Endothelial cell of umbilical vein (primary cell): ENCODE measurements around the gene SEC63. TPM values are rescaled to one million over a fixed set of nuclear protein-coding genes. Genes with fewer than 3 reads are reported as not detected.

ENCODE experiments used
- BruUV-seq: library from RNA; stranded (reverse); fragments of 400-500 nt; replicated peaks from 2 replicates; lab custom pipeline; 2021; lab: Mats Ljungman, UMichigan
- CTCF ChIA-PET: fragments of 300-600, 350-600 bp; sonication (Branson Sonifier 250); formaldehyde crosslinking; loops from one replicate; lab custom pipeline; 2021; ENCODE audit warnings: antibody characterized with exemption, inconsistent platforms; lab: Charles Lee
- POLR2A ChIA-PET: fragments of 300-600, 350-600 bp; sonication (Branson Sonifier 250); formaldehyde crosslinking; loops from one replicate; lab custom pipeline; 2021; ENCODE audit warnings: antibody characterized with exemption, inconsistent platforms; lab: Charles Lee
- DNase-seq: peaks from one replicate; pipeline ENCODE4 v3.0.0-alpha.2; 2011; ENCODE audit warnings: low read depth, low spot score
- FAIRE-seq: peaks from 2 replicates; lab custom pipeline; 2011; peaks lifted over from hg19 to GRCh38; lab: Jason Lieb, UNC
- H2AFZ ChIP-seq: 2 replicates; pipeline ENCODE4 v1.6.0; 2012; ENCODE audit warnings: low read depth, low read length, control low read depth, inconsistent platforms
- H3K27ac ChIP-seq: 2 replicates; pipeline ENCODE4 v1.5.1; 2011; ENCODE audit warnings: low read depth, mild to moderate bottlenecking, control low read depth, low read length, moderate library complexity; ENCODE audit not compliant: insufficient read depth
- H3K27me3 ChIP-seq, 2 experiments: 2 replicates each; pipeline versions ENCODE4 v1.6.0 to v1.6.1; 2011; ENCODE audit warnings: low read length in 2 of 2, mixed read lengths in 1 of 2; ENCODE audit not compliant: control insufficient read depth in 2 of 2, insufficient read depth in 2 of 2
- H3K36me3 ChIP-seq, 2 experiments: 2 replicates in 1 of 2; 3 replicates in 1 of 2; pipeline ENCODE4 v1.5.1; 2011; ENCODE audit warnings: low read length in 2 of 2, mild to moderate bottlenecking in 1 of 2, moderate library complexity in 1 of 2; ENCODE audit not compliant: control insufficient read depth in 2 of 2, insufficient read depth in 2 of 2; ENCODE audit errors: extremely low read depth in 1 of 2
- H3K4me1 ChIP-seq: 3 replicates; pipeline ENCODE4 v1.5.1; 2011; ENCODE audit warnings: mild to moderate bottlenecking, low read length; ENCODE audit not compliant: control insufficient read depth, insufficient read depth; ENCODE audit errors: extremely low read depth
- H3K4me2 ChIP-seq: 2 replicates; pipeline ENCODE4 v1.6.1; 2011; ENCODE audit warnings: low read length, control low read depth, mixed read lengths; ENCODE audit not compliant: insufficient read depth
- H3K4me3 ChIP-seq, 3 experiments: fragments of 200-600 bp in 1 of 3; sonication (generic), shearing (Covaris generic) in 1 of 3; replicated peaks in 1 of 3; 2 replicates each; pipeline ENCODE4 v1.5.1; 2011 to 2016; ENCODE audit warnings: control low read depth in 3 of 3, low read length in 3 of 3, mild to moderate bottlenecking in 2 of 3, inconsistent platforms in 1 of 3, low read depth in 1 of 3, moderate library complexity in 1 of 3; ENCODE audit not compliant: insufficient read depth in 1 of 3
- H3K79me2 ChIP-seq: 2 replicates; pipeline ENCODE4 v1.6.0; 2012; ENCODE audit warnings: low read length, inconsistent platforms; ENCODE audit not compliant: control insufficient read depth, insufficient read depth
- H3K9ac ChIP-seq: replicated peaks from 2 replicates; pipeline ENCODE3; 2011; ENCODE audit warnings: low read length, control low read depth; ENCODE audit not compliant: insufficient read depth; ENCODE audit errors: extremely low read depth
- H3K9me1 ChIP-seq: replicated peaks from 3 replicates; pipeline ENCODE4 v1.6.0; 2011; ENCODE audit warnings: mild to moderate bottlenecking, low read length; ENCODE audit not compliant: control insufficient read depth, insufficient read depth; ENCODE audit errors: extremely low read depth
- H3K9me3 ChIP-seq: replicated peaks from 2 replicates; pipeline ENCODE4 v1.5.1; 2012; ENCODE audit warnings: low read length, inconsistent platforms; ENCODE audit not compliant: control insufficient read depth, insufficient read depth
- H4K20me1 ChIP-seq: replicated peaks from 2 replicates; pipeline ENCODE3; 2011; ENCODE audit warnings: mild to moderate bottlenecking, low read length; ENCODE audit not compliant: control insufficient read depth, insufficient read depth; ENCODE audit errors: extremely low read depth
- EZH2 ChIP-seq: IDR thresholded peaks from 2 replicates; pipeline ENCODE4 v1.6.1; 2012; ENCODE audit warnings: borderline replicate concordance, low read depth, mild to moderate bottlenecking, moderate library complexity, low read length, inconsistent platforms; ENCODE audit not compliant: severe bottlenecking
- FOS ChIP-seq: IDR thresholded peaks from 2 replicates; pipeline ENCODE4 v1.6.1; 2011; ENCODE audit warnings: mild to moderate bottlenecking, low read length, moderate library complexity, borderline replicate concordance; ENCODE audit not compliant: insufficient read depth
- GATA2 ChIP-seq: IDR thresholded peaks from 2 replicates; pipeline ENCODE4 v1.7.0; 2011; ENCODE audit warnings: low read depth, mild to moderate bottlenecking, moderate library complexity, mixed read lengths, low read length; ENCODE audit not compliant: insufficient read length, insufficient read depth
- JUN ChIP-seq: IDR thresholded peaks from 2 replicates; pipeline ENCODE4 v1.6.1; 2011; ENCODE audit warnings: borderline replicate concordance, low read depth; ENCODE audit not compliant: insufficient read length, insufficient read depth
- MYC ChIP-seq: IDR thresholded peaks from one replicate; pipeline ENCODE4 v1.6.1; 2011; ENCODE audit warnings: mild to moderate bottlenecking, low read depth, low read length
- POLR2A ChIP-seq: IDR thresholded peaks from 2 replicates; pipeline ENCODE4 v1.6.1; 2012; ENCODE audit warnings: low read depth, mild to moderate bottlenecking, control low read depth, low read length
- dilution Hi-C: fragments of 300-500 bp; cut with MboI; formaldehyde crosslinking; loops from one replicate; pipeline ENCODE4 v1.15.0; 2019; ENCODE audit warnings: low sequenced_read_pairs; ENCODE audit not compliant: extremely low pct_ligation_motif_present
- intact Hi-C: fragments of 100-400 bp; cut with micrococcal nuclease; formaldehyde crosslinking; loops from one replicate; pipeline ENCODE4 v1.10.0; 2022
- polyA plus RNA-seq, 4 experiments: library from polyadenylated mRNA; depleted of rRNA in 3 of 4; stranded (reverse) in 3 of 4; unstranded in 1 of 4; fragments of >200 nt; gene quantifications; 2 replicates each; pipeline versions ENCODE4 v1.2.1 to v1.2.3, GENCODE V29; 2011 to 2012; ENCODE audit warnings: missing spikeins in 1 of 4
- total RNA-seq: library from RNA; stranded (reverse); gene quantifications from 2 replicates; pipeline ENCODE4 v1.2.3, GENCODE V29; 2021
- TF ChIP-seq, protein P1 (sequence below): IDR thresholded peaks from 2 replicates; pipeline ENCODE4 v1.6.1; 2011; ENCODE audit not compliant: insufficient read depth, insufficient read length
- TF ChIP-seq, protein P2 (sequence below), 2 donors: IDR thresholded peaks; 1 replicate in 1 of 2; 2 replicates in 1 of 2; pipeline ENCODE4 v1.5.1; 2011; ENCODE audit warnings: low read length in 2 of 2, mild to moderate bottlenecking in 2 of 2, moderate library complexity in 2 of 2, control low read depth in 1 of 2, inconsistent platforms in 1 of 2, low read depth in 1 of 2; ENCODE audit not compliant: insufficient read depth in 1 of 2; ENCODE audit errors: extremely low read depth in 1 of 2

Gene SEC63
- total and polyA plus RNA-seq, 2 donors (not counting 3 experiments of a cell fraction or from before 2014, with no cell fraction given): 14.8 to 132 TPM

DNA sequence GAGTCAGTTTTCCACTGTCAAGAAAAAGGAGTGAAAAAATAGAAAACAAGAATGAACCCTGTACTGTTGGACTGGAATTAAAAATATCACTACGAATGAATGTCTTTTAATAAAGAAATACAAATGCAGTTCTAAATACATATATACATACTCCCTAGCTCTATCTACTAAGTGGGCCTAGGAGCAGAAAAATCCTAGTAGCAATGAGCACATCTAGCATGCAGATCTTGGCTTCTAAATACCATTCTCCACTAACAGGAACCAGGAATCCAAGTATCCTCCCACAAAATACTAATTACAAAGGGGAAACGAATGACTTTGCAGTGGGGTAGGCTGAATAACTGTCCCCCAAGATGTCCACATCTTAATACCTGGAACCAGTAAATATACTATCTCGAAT, 25.4 kb downstream of the SEC63 start:
- POLR2A ChIA-PET: no interaction called here
- Histone ChIP-seq H3K27me3 (no peaks in the 10 kb centered on the region), H3K4me3 (no peak overlapping the region), H3K79me2 (peaks cover 66% of the 10 kb centered on the region), H3K4me2 (no peak overlapping the region), H3K9ac (no peak overlapping the region), H3K9me1 (no peaks in the 10 kb centered on the region), H2AFZ (no peak overlapping the region), H3K9me3 (no peaks in the 10 kb centered on the region), H3K36me3 (peaks cover 0 to 4% of the 10 kb centered on the region in 2 experiments), H3K4me1 (peaks cover 5% of the 10 kb centered on the region), H4K20me1 (peaks cover 5% of the 10 kb centered on the region), H3K27ac (no peak overlapping the region)
- CTCF ChIA-PET: no interaction called here
- intact Hi-C loops (no loop called here), dilution Hi-C loops (no loop called here)
- BruUV-seq: no TSS peak
- TF ChIP-seq, protein P1, sequence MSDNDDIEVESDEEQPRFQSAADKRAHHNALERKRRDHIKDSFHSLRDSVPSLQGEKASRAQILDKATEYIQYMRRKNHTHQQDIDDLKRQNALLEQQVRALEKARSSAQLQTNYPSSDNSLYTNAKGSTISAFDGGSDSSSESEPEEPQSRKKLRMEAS: no peak
- TF ChIP-seq MYC (no peak), FOS (no peak), POLR2A (no peak), EZH2 (no peak), GATA2 (no peak), JUN (no peak)
- TF ChIP-seq, protein P2, sequence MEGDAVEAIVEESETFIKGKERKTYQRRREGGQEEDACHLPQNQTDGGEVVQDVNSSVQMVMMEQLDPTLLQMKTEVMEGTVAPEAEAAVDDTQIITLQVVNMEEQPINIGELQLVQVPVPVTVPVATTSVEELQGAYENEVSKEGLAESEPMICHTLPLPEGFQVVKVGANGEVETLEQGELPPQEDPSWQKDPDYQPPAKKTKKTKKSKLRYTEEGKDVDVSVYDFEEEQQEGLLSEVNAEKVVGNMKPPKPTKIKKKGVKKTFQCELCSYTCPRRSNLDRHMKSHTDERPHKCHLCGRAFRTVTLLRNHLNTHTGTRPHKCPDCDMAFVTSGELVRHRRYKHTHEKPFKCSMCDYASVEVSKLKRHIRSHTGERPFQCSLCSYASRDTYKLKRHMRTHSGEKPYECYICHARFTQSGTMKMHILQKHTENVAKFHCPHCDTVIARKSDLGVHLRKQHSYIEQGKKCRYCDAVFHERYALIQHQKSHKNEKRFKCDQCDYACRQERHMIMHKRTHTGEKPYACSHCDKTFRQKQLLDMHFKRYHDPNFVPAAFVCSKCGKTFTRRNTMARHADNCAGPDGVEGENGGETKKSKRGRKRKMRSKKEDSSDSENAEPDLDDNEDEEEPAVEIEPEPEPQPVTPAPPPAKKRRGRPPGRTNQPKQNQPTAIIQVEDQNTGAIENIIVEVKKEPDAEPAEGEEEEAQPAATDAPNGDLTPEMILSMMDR (IDR thresholded peaks at IDR 0.05; ENCODE audit: extremely low read depth in 1 of 2, insufficient read depth in 1 of 2, low read depth in 1 of 2, low read length in 2 of 2): no peak
- FAIRE-seq: no peak
- no peak for DNase-seq
